Measurements from ENCODE around the gene PLA2G6. TPM values are rescaled to one million over a fixed set of nuclear protein-coding genes. Genes with fewer than 3 reads are reported as not detected.
"Not testable (repeated sequence)": the region's sequence is repeated elsewhere in the genome, so short reads cannot be mapped to it uniquely, and the experiment has no call there.

Gene PLA2G6
- total RNA-seq, 1 experiment from 2014 or later: 16.2 TPM

DNA sequence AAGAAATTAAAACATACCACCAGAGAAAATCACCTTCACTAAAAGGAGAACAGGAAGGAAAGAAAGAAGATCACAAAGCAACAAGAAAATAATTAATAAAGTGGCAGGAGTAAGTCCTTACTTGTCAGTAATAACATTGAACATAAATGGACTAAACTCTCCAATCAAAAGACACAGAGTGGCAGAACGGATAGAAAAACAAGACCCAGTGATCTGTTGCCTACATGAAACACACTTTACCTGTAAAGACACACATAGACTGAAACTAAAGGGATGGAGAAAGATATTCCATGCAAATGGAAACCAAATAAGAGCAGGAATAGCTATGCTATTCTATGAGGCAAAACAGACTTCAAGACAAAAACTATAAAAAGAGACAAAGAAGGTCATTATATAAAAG is 25.9 kb downstream of the PLA2G6 start:
- intact Hi-C loops (cut with micrococcal nuclease; ENCODE audit: unreplicated experiment): no loop called here
- ChIA-PET CTCF (no interaction called here), POLR2A (no interaction called here)
- ATAC-seq (no peak), DNase-seq (ENCODE audit: low read depth, low spot score) (no peak)
- no peaks in the 10 kb centered on the region for H3K9me3 ChIP-seq (ENCODE audit: control insufficient read depth, insufficient read depth, low read depth, low read length)
- in situ Hi-C loops (cut with HindIII; ENCODE audit: low pct_unique_long_range_greater_than_20kb, low sequenced_read_pairs): no loop called here
- no peaks in the 10 kb centered on the region for H3K27me3 ChIP-seq (ENCODE audit: control insufficient read depth, insufficient read depth, low read length)
- H3K4me3 ChIP-seq (ENCODE audit: low read depth in 2 of 2, low read length in 2 of 2): no peak overlapping the region
- TF ChIP-seq CTCF (IDR thresholded peaks at IDR 0.05) (no peak), POLR2AphosphoS5 (IDR thresholded peaks at IDR 0.05; ENCODE audit: low read depth, low read length) (no peak), TCF7L2 (IDR thresholded peaks at IDR 0.05; ENCODE audit: low read depth, low read length) (no peak), SIN3A (IDR thresholded peaks at IDR 0.05; ENCODE audit: borderline replicate concordance, insufficient read depth, low read depth, low read length) (no peak)
- TF ChIP-seq, protein P1, sequence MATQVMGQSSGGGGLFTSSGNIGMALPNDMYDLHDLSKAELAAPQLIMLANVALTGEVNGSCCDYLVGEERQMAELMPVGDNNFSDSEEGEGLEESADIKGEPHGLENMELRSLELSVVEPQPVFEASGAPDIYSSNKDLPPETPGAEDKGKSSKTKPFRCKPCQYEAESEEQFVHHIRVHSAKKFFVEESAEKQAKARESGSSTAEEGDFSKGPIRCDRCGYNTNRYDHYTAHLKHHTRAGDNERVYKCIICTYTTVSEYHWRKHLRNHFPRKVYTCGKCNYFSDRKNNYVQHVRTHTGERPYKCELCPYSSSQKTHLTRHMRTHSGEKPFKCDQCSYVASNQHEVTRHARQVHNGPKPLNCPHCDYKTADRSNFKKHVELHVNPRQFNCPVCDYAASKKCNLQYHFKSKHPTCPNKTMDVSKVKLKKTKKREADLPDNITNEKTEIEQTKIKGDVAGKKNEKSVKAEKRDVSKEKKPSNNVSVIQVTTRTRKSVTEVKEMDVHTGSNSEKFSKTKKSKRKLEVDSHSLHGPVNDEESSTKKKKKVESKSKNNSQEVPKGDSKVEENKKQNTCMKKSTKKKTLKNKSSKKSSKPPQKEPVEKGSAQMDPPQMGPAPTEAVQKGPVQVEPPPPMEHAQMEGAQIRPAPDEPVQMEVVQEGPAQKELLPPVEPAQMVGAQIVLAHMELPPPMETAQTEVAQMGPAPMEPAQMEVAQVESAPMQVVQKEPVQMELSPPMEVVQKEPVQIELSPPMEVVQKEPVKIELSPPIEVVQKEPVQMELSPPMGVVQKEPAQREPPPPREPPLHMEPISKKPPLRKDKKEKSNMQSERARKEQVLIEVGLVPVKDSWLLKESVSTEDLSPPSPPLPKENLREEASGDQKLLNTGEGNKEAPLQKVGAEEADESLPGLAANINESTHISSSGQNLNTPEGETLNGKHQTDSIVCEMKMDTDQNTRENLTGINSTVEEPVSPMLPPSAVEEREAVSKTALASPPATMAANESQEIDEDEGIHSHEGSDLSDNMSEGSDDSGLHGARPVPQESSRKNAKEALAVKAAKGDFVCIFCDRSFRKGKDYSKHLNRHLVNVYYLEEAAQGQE (IDR thresholded peaks at IDR 0.05; ENCODE audit: insufficient read depth in 1 of 2, low read depth in 2 of 2, low read length in 1 of 2): no peak
- H3K27ac ChIP-seq (ENCODE audit: low read length): no peak overlapping the region
- no peaks in the 10 kb centered on the region for H3K36me3 ChIP-seq (ENCODE audit: control insufficient read depth, insufficient read depth, low read length)
- BruUV-seq (replicated peaks): no TSS peak
- no peaks in the 10 kb centered on the region for H3K4me1 ChIP-seq (ENCODE audit: control insufficient read depth, insufficient read depth, low read length)

DNA sequence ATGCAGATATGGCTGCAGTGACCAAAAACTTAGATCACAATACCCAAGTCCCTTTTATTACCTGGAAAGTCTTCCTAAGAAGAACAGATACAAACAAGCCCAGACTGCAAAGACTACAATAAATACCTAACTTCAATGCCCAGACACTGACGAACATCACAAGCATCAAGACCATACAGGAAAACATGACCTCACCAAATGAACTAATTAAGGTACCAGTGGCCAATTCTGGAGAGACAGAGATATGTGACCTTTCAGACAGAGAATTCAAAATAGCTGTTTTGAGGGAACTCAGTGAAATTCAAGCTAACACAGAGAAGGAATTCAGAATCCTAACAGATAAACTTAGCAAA is 27.1 kb downstream of the PLA2G6 start:
- ATAC-seq; DNase-seq (ENCODE audit: low read depth, low spot score); H3K4me3 ChIP-seq (ENCODE audit: low read depth in 2 of 2, low read length in 2 of 2); POLR2A ChIA-PET; H3K9me3 ChIP-seq (ENCODE audit: control insufficient read depth, insufficient read depth, low read depth, low read length); H3K27ac ChIP-seq (ENCODE audit: low read length); H3K27me3 ChIP-seq (ENCODE audit: control insufficient read depth, insufficient read depth, low read length); H3K36me3 ChIP-seq (ENCODE audit: control insufficient read depth, insufficient read depth, low read length); intact Hi-C loops (cut with micrococcal nuclease; ENCODE audit: unreplicated experiment); BruUV-seq (replicated peaks); in situ Hi-C loops (cut with HindIII; ENCODE audit: low pct_unique_long_range_greater_than_20kb, low sequenced_read_pairs); H3K4me1 ChIP-seq (ENCODE audit: control insufficient read depth, insufficient read depth, low read length): not testable (repeated sequence)
- CTCF ChIA-PET: interaction anchor here (0.6 kb wide), 1 partner anchor 80 kb away, joined by 7 read pairs; no protein-coding TSS in a partner anchor

GRCh38 chr22:38153821-38154562 is 27.6 kb downstream of the PLA2G6 start:
- Histone ChIP-seq H3K9me3 (ENCODE audit: control insufficient read depth, insufficient read depth, low read depth, low read length) (no peaks in the 10 kb centered on the region), H3K27me3 (ENCODE audit: control insufficient read depth, insufficient read depth, low read length) (no peaks in the 10 kb centered on the region), H3K36me3 (ENCODE audit: control insufficient read depth, insufficient read depth, low read length) (no peaks in the 10 kb centered on the region), H3K4me1 (ENCODE audit: control insufficient read depth, insufficient read depth, low read length) (no peaks in the 10 kb centered on the region), H3K4me3 (ENCODE audit: low read depth in 2 of 2, low read length in 2 of 2) (no peak overlapping the region), H3K27ac (ENCODE audit: low read length) (no peak overlapping the region)
- TF ChIP-seq POLR2AphosphoS5 (IDR thresholded peaks at IDR 0.05; ENCODE audit: low read depth, low read length): no peak
- no peak for TF ChIP-seq CTCF (IDR thresholded peaks at IDR 0.05)
- no peak for TF ChIP-seq TCF7L2 (IDR thresholded peaks at IDR 0.05; ENCODE audit: low read depth, low read length)
- TF ChIP-seq SIN3A (IDR thresholded peaks at IDR 0.05; ENCODE audit: borderline replicate concordance, insufficient read depth, low read depth, low read length): no peak
- TF ChIP-seq, protein P1 (IDR thresholded peaks at IDR 0.05; ENCODE audit: insufficient read depth in 1 of 2, low read depth in 2 of 2, low read length in 1 of 2): no peak
- intact Hi-C loops (cut with micrococcal nuclease; ENCODE audit: unreplicated experiment) (no loop called here), in situ Hi-C loops (cut with HindIII; ENCODE audit: low pct_unique_long_range_greater_than_20kb, low sequenced_read_pairs) (no loop called here)
- 0 out of 2 replicates have a peak, but pooled peaks have one; percentile 65 for ATAC-seq
- ChIA-PET CTCF (no interaction called here), POLR2A (interaction anchor here (0.7 kb wide), 1 partner anchor 575 kb away, joined by 5 read pairs; no protein-coding TSS in a partner anchor)
- no peak for DNase-seq (ENCODE audit: low read depth, low spot score)
- BruUV-seq (replicated peaks): no TSS peak
